Gastrocnemius medialis (tissue), 4 donors: ENCODE measurements around the gene RPS3A. TPM values are rescaled to one million over a fixed set of nuclear protein-coding genes. Genes with fewer than 3 reads are reported as not detected.

Experiments
- ATAC-seq, 2 donors: fragments of 150-250 bp; one replicate each; pipeline ENCODE4 v1.9.1; 2016
- DNase-seq, 2 donors: peaks; one replicate each; pipeline ENCODE4 v3.0.0-alpha.2; 2019
- H3K27ac ChIP-seq, 4 donors: fragments of 200-600 bp; sonication (generic); 1 replicate in 1 of 4; 2 replicates in 3 of 4; pipeline ENCODE4 v1.5.1; 2016 to 2018; ENCODE audit warnings: mild to moderate bottlenecking in 2 of 4, moderate library complexity in 1 of 4
- H3K27me3 ChIP-seq, 3 donors: fragments of 200-600 bp; sonication (generic) in 2 of 3; 1 replicate in 1 of 3; 2 replicates in 2 of 3; pipeline versions ENCODE4 v1.5.1 to v1.6.0; 2016 to 2019; ENCODE audit warnings: mild to moderate bottlenecking in 1 of 3, moderate library complexity in 1 of 3
- H3K36me3 ChIP-seq, 2 donors: fragments of 200-600 bp; sonication (generic) in 1 of 2; one replicate each; pipeline ENCODE4 v1.5.1; 2017 to 2018
- H3K4me1 ChIP-seq, 2 donors: fragments of 200-600 bp; sonication (generic) in 1 of 2; one replicate each; pipeline ENCODE4 v1.5.1; 2016 to 2017; ENCODE audit warnings: mild to moderate bottlenecking in 2 of 2
- H3K4me3 ChIP-seq, 4 donors: fragments of 200-600 bp; sonication (generic) in 3 of 4; 1 replicate in 1 of 4; 2 replicates in 3 of 4; pipeline ENCODE4 v1.5.1; 2016 to 2019; ENCODE audit warnings: mild to moderate bottlenecking in 2 of 4
- H3K9me3 ChIP-seq, 3 donors: fragments of 200-600 bp; sonication (generic) in 2 of 3; 1 replicate in 1 of 3; 2 replicates in 2 of 3; pipeline ENCODE4 v1.5.1; 2016 to 2019
- CTCF ChIP-seq, 5 experiments: fragments of 450-650 bp in 3 of 5; fragments of 200-600 bp in 2 of 5; sonication (generic) in 2 of 5; IDR thresholded peaks in 4 of 5; conservative IDR thresholded peaks in 1 of 5; 1 replicate in 4 of 5; 2 replicates in 1 of 5; pipeline ENCODE4 v1.5.1; 2016 to 2019; ENCODE audit warnings: antibody characterized with exemption in 5 of 5, mild to moderate bottlenecking in 3 of 5, moderate library complexity in 3 of 5
- POLR2A ChIP-seq, 2 donors: fragments of 450-650 bp; IDR thresholded peaks; one replicate each; pipeline ENCODE4 v1.6.1; 2017; ENCODE audit warnings: antibody characterized with exemption in 2 of 2, mild to moderate bottlenecking in 2 of 2, moderate library complexity in 2 of 2
- in situ Hi-C, 4 donors: fragments of 200-750 bp; cut with MboI; loops; one replicate each; pipeline versions ENCODE4 v1.15.0 to v1.8.0; 2017; ENCODE audit warnings: low sequenced_read_pairs in 4 of 4
- intact Hi-C: fragments of 100-400 bp; cut with DNase I; formaldehyde crosslinking; loops from one replicate; pipeline ENCODE4 v1.15.1; 2023; ENCODE audit warnings: low total_unique reads
- total RNA-seq, 4 donors: library from RNA; depleted of rRNA; stranded (reverse); fragments of >200 nt; gene quantifications; one replicate each; pipeline versions ENCODE4 v1.1.0 to v1.2.3, GENCODE V29; 2016

The RPS3A gene
- total RNA-seq, 4 donors from 2014 or later, result 1,618 to 1,974 (median 1,771) TPM

GRCh38 chr4:151104621-151105020 lies 5.2 kb downstream of the RPS3A start:
- Histone ChIP-seq H3K36me3 (peaks cover 5 to 69% of the 10 kb centered on the region in 2 donors), H3K9me3 (no peaks in the 10 kb centered on the region), H3K27me3 (no peaks in the 10 kb centered on the region), H3K27ac (no peak overlapping the region), H3K4me3 (no peak overlapping the region), H3K4me1 (peaks cover 16 to 20% of the 10 kb centered on the region in 2 donors)
- in situ Hi-C loops, result loop anchor here (25.0 kb wide), 2 partner anchors 258 to 658 kb away; partner anchors contain the start of gene GATB (in 1 of the 4)
- ATAC-seq, result no peak
- intact Hi-C loops, result no loop called here
- TF ChIP-seq CTCF (IDR thresholded peaks at IDR 0.05 in 4 of 5, conservative IDR thresholded peaks at IDR 0.05 in 1 of 5), result no peak
- no peak for TF ChIP-seq POLR2A (IDR thresholded peaks at IDR 0.05)
- no peak for DNase-seq

- intact Hi-C loops, result no loop called here
- in situ Hi-C loops, result loop anchor here (25.0 kb wide), 2 partner anchors 257 to 657 kb away; partner anchors contain the start of gene GATB (in 1 of the 4)
Observed at GRCh38 chr4:151105454-151106032, 6.1 kb downstream of the RPS3A start.

GRCh38 chr4:151107063-151107462 lies 7.6 kb downstream of the RPS3A start:
- in situ Hi-C loops, result loop anchor here (25.0 kb wide), 2 partner anchors 255 to 655 kb away; partner anchors contain the start of gene GATB (in 1 of the 4)
- Histone ChIP-seq H3K27ac (no peak overlapping the region), H3K36me3 (peaks cover 5 to 58% of the 10 kb centered on the region in 2 donors), H3K4me3 (no peak overlapping the region), H3K9me3 (no peaks in the 10 kb centered on the region), H3K27me3 (no peaks in the 10 kb centered on the region), H3K4me1 (peaks cover 0 to 2% of the 10 kb centered on the region in 2 donors)
- intact Hi-C loops, result no loop called here
- no peak for TF ChIP-seq CTCF (IDR thresholded peaks at IDR 0.05 in 4 of 5, conservative IDR thresholded peaks at IDR 0.05 in 1 of 5)
- no peak for TF ChIP-seq POLR2A (IDR thresholded peaks at IDR 0.05)
- no peak for ATAC-seq
- no peak for DNase-seq

More at GRCh38 chr4:151105454-151106032, 6.1 kb downstream of the RPS3A start:
- TF ChIP-seq CTCF (IDR thresholded peaks at IDR 0.05 in 4 of 5, conservative IDR thresholded peaks at IDR 0.05 in 1 of 5) (no peak), POLR2A (IDR thresholded peaks at IDR 0.05) (no peak)
- Histone ChIP-seq H3K4me3 (no peak overlapping the region), H3K9me3 (no peaks in the 10 kb centered on the region), H3K27ac (no peak overlapping the region), H3K27me3 (no peaks in the 10 kb centered on the region), H3K36me3 (peaks cover 5 to 69% of the 10 kb centered on the region in 2 donors), H3K4me1 (peaks cover 12 to 16% of the 10 kb centered on the region in 2 donors)
- DNase-seq, result no peak
- no peak for ATAC-seq

- Histone ChIP-seq H3K9me3 (no peaks in the 10 kb centered on the region), H3K27me3 (no peaks in the 10 kb centered on the region), H3K27ac (no peak overlapping the region), H3K4me3 (no peak overlapping the region), H3K36me3 (peaks cover 0 to 43% of the 10 kb centered on the region in 2 donors), H3K4me1 (peaks cover 0 to 2% of the 10 kb centered on the region in 2 donors)
- in situ Hi-C loops, result loop anchor here (10.0 to 25.0 kb wide), 3 partner anchors 252 to 652 kb away; partner anchors contain the start of gene GATB (in 1 of the 4)
- ATAC-seq (peak in 1 of 2 donors; percentile 8), DNase-seq (no peak)
- no peak for TF ChIP-seq CTCF (IDR thresholded peaks at IDR 0.05 in 4 of 5, conservative IDR thresholded peaks at IDR 0.05 in 1 of 5)
- no peak for TF ChIP-seq POLR2A (IDR thresholded peaks at IDR 0.05)
- intact Hi-C loops, result loop anchor here (10.0 kb wide), 1 partner anchor 1275 kb away; no protein-coding TSS in a partner anchor
Observed at GRCh38 chr4:151110236-151110635, 10.8 kb downstream of the RPS3A start.
